Medulla oblongata (tissue), 1 donor: Measurements from ENCODE around the gene NBPF1.
"Not testable (repeated sequence)": the region's sequence is repeated elsewhere in the genome, so short reads cannot be mapped to it uniquely, and the experiment has no call there.

ENCODE experiments used
- DNase-seq: peaks from one replicate; pipeline ENCODE4 v3.0.0-alpha.2; 2015; ENCODE audit errors: extremely low spot score

The NBPF1 gene

GRCh38 chr1:16512624-16513411 is 100.5 kb downstream of the NBPF1 start:
- not testable (repeated sequence) for DNase-seq
